Activated CD8-positive, alpha-beta T cell treated with anti-CD3 and anti-CD28 coated beads for 36 hours (primary cell): ENCODE measurements around the gene STMN3. TPM values are rescaled to one million over a fixed set of nuclear protein-coding genes. Genes with fewer than 3 reads are reported as not detected.

ENCODE experiments used
- ATAC-seq: fragments of 200-7000 bp; cut with Tn5 transposase; one replicate; pipeline ENCODE4 v1.10.0; 2021; ENCODE audit warnings: mild to moderate bottlenecking, moderate library complexity
- CTCF ChIA-PET: fragments of 350-600 bp; sonication (Branson Sonifier 250); formaldehyde crosslinking; loops from one replicate; lab custom pipeline; 2021; ENCODE audit warnings: antibody characterized with exemption; lab: Charles Lee
- POLR2A ChIA-PET: fragments of 350-600 bp; sonication (Branson Sonifier 250); formaldehyde crosslinking; loops from one replicate; lab custom pipeline; 2021; ENCODE audit warnings: antibody characterized with exemption; lab: Charles Lee
- DNase-seq: peaks from one replicate; pipeline ENCODE4 v3.0.0-alpha.2; 2020
- H3K27ac Mint-ChIP-seq: one replicate; pipeline ENCODE4 v1.8.0; 2021; ENCODE audit warnings: mild to moderate bottlenecking, mixed read lengths
- H3K27me3 Mint-ChIP-seq: one replicate; pipeline ENCODE4 v1.8.0; 2021; ENCODE audit warnings: mixed read lengths
- H3K36me3 Mint-ChIP-seq: one replicate; pipeline ENCODE4 v1.8.0; 2021; ENCODE audit warnings: low read depth, mixed read lengths
- H3K4me1 Mint-ChIP-seq: one replicate; pipeline ENCODE4 v1.8.0; 2021; ENCODE audit warnings: low read depth, mixed read lengths
- H3K4me3 Mint-ChIP-seq: one replicate; pipeline ENCODE4 v1.8.0; 2021; ENCODE audit warnings: mild to moderate bottlenecking, moderate library complexity, mixed read lengths
- H3K9me3 Mint-ChIP-seq: one replicate; pipeline ENCODE4 v1.8.0; 2021; ENCODE audit warnings: mixed read lengths
- intact Hi-C: fragments of 100-400 bp; cut with micrococcal nuclease; formaldehyde crosslinking; loops from one replicate; pipeline ENCODE4 v1.10.0; 2022
- total RNA-seq, 2 experiments: library from RNA; stranded (reverse); gene quantifications; one replicate each; pipeline ENCODE4 v1.2.3, GENCODE V29; 2021
- TF ChIP-seq, protein P1 (sequence below): fragments of 200-600 bp; IDR thresholded peaks from one replicate; pipeline ENCODE4 v1.8.0; 2022; ENCODE audit warnings: antibody characterized with exemption, mild to moderate bottlenecking

Gene STMN3
- 10 to 100 TPM; 17.8 to 18.4 TPM for total RNA-seq

DNA sequence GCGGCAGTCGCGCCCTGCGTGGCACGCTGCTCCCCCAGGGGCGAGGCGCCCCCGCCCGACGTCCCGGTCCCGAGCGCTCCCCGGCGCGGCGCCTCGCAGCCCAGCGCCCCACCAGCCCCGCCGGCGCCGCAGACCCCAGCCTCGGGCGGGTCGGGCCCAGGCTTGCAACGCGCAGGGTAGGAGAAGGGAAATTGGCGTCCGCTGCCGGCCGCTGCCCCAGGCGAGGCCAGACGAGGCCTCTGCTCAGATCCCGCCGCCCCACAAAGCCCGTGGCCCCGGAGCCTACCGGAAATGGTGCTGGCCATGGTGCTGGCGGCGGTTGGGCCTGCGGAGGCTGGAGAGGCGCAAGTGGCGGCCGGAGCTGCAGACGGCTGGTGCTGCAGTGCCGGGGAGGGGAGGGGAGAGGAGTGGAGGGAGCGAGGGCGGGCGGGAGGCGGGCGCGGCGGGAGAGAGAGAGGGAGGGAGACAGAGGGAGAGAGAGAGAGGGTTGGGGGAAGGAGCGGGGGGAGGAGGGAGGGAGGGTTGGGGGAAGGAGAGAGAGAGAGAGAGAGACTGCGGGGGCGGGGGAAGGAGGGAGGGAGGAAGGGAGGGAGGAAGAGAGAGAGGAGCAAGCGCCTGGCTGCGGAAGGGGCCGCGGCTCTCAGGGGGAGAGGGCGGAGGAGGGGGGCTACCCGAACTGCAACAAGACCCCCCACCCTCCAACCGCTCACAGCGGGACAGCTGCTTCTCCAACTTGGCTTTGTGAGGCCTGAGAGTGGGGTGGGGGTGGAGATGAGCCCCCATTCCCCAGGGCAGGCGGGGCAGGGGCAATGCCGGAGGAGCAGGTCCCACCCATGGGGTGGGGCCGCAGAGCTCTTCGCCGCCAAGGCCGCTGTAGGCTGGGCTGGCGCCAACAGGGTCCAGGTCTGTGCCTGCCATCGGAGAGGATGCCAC, at the start of gene STMN3:
STMN3 (minus strand) TSS at position 384 of the 933 bp plus-strand sequence; CDS start at position 305, 79 bp downstream.
- peak; percentile 85 for DNase-seq
- H3K4me3 Mint-ChIP-seq: peak within 1 kb of the TSS; percentile 80
- peak; percentile 55 for ATAC-seq
- TF ChIP-seq, protein P1, sequence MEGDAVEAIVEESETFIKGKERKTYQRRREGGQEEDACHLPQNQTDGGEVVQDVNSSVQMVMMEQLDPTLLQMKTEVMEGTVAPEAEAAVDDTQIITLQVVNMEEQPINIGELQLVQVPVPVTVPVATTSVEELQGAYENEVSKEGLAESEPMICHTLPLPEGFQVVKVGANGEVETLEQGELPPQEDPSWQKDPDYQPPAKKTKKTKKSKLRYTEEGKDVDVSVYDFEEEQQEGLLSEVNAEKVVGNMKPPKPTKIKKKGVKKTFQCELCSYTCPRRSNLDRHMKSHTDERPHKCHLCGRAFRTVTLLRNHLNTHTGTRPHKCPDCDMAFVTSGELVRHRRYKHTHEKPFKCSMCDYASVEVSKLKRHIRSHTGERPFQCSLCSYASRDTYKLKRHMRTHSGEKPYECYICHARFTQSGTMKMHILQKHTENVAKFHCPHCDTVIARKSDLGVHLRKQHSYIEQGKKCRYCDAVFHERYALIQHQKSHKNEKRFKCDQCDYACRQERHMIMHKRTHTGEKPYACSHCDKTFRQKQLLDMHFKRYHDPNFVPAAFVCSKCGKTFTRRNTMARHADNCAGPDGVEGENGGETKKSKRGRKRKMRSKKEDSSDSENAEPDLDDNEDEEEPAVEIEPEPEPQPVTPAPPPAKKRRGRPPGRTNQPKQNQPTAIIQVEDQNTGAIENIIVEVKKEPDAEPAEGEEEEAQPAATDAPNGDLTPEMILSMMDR: peak; percentile 10
- no peaks in the 10 kb centered on the region for H3K36me3 Mint-ChIP-seq
- intact Hi-C loops: no loop called here
- no peaks in the 10 kb centered on the region for H3K9me3 Mint-ChIP-seq
- ChIA-PET POLR2A (interaction anchor here (1.5 to 1.8 kb wide), 2 partner anchors 11 to 26 kb away, joined by 4 to 9 read pairs; partner anchors contain the start of gene GMEB2), CTCF (interaction anchor here (2.2 kb wide), 1 partner anchor 12 kb away, joined by 13 read pairs; no protein-coding TSS in a partner anchor)
- peaks cover 20% of the 10 kb centered on the region for H3K4me1 Mint-ChIP-seq
- peak within 1 kb of the TSS; percentile 87 for H3K27ac Mint-ChIP-seq
- H3K27me3 Mint-ChIP-seq: no peaks in the 10 kb centered on the region

DNA sequence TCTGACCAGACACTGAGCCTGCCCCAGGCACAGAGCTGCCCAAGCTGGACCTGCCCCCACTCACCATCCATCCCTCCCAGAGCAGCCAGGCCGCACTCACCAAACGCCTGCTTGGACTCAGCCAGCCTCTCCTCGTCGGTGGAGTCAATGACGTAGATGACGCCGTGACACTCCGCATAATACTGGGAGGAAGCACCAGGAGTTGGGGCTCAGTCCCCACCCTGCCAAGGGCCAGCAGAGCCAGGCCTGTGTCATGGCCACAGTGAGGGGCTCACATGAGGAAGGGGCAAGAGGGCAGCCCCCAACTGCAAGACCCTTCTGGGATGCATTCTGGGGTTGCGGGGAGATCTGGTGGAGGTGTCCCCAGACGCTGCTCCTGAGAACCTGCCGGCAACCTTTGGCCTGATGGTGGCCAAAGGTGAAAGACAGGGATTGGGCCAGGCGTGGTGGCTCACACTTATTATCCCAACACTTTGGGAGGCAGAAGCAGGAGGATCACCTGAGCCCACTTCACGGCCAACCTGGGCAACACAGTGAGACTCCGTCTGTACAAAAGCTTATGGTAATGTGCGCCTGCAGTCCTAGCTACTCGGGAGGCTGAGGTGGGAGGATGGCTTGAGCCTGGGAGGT, 48.9 kb upstream of the STMN3 start:
- Mint-ChIP-seq H3K9me3 (no peaks in the 10 kb centered on the region), H3K4me3 (no peak overlapping the region), H3K4me1 (peaks cover 26% of the 10 kb centered on the region), H3K36me3 (peaks cover 15% of the 10 kb centered on the region), H3K27ac (no peak overlapping the region), H3K27me3 (no peaks in the 10 kb centered on the region)
- DNase-seq (no peak), ATAC-seq (no peak)
- ChIA-PET CTCF (no interaction called here), POLR2A (interaction anchor here (0.9 to 1.5 kb wide), 2 partner anchors 16 to 162 kb away, joined by 4 to 5 read pairs; no protein-coding TSS in a partner anchor)
- TF ChIP-seq, protein P1: no peak
- intact Hi-C loops: loop anchor here (10.0 kb wide), 1 partner anchor 163 kb away; the partner anchor contains the start of genes ABHD16B and TPD52L2

DNA sequence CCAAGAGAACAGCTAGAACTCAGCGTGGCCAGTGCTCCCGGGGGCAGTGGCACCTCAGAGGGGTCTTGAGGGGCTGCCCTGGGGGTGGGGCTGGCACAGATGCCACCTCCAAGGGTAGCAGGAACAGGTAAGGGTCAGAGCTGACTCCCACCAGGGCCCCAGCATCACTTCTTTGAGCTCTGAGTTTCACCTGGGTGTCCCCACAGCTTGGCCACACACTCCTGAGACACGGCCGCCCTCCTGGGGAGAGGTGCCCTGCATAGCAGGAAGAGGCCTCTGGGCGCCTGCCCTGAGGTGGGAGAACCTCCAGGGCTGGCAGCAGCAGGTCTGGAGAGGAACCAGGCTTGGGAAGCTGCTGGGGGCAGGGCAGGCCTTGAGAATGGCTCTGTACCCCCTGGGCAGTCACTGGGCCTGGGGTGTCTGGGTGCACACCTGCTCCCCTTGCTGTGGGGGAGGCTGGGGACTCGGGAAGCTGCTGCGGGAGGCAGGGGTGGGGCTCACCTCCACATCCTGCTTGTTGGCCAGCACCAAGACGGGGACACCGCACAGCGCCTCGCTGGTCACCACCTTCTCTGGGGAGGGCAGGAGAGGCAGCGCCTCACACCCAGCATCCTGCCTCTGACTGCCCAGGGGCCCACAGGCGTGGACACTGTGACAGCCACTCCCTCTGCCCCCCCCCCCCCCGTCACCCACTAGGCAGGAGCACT, 48.3 kb upstream of the STMN3 start:
- Mint-ChIP-seq H3K4me3 (no peak overlapping the region), H3K36me3 (peaks cover 11% of the 10 kb centered on the region), H3K27me3 (no peaks in the 10 kb centered on the region), H3K9me3 (no peaks in the 10 kb centered on the region), H3K4me1 (peaks cover 23% of the 10 kb centered on the region), H3K27ac (no peak overlapping the region)
- ChIA-PET POLR2A (interaction anchor here (0.8 to 1.5 kb wide), 3 partner anchors 15 to 163 kb away, joined by 3 to 5 read pairs (median 4); no protein-coding TSS in a partner anchor), CTCF (no interaction called here)
- ATAC-seq: no peak
- TF ChIP-seq, protein P1: no peak
- intact Hi-C loops: loop anchor here (10.0 kb wide), 1 partner anchor 163 kb away; the partner anchor contains the start of genes ABHD16B and TPD52L2
- DNase-seq: no peak

DNA sequence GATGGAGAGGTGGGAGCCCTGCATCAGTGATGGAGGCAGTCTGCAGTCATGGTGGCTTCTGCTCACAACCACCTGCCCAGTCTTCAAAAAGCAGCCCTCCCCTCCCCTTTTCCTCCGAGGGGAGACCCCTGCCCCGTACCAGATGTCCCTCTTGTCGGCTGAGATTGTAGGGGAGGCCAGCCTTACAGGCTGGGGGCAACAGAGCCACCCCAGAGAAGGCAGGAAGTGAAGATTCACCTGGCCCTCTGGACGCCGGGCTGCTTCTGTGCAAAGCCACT, 47.8 kb upstream of the STMN3 start:
- peaks cover 23% of the 10 kb centered on the region for H3K4me1 Mint-ChIP-seq
- H3K4me3 Mint-ChIP-seq: no peak overlapping the region
- DNase-seq (no peak), ATAC-seq (no peak)
- intact Hi-C loops: loop anchor here (10.0 kb wide), 1 partner anchor 164 kb away; the partner anchor contains the start of genes ABHD16B and TPD52L2
- peaks cover 10% of the 10 kb centered on the region for H3K36me3 Mint-ChIP-seq
- H3K9me3 Mint-ChIP-seq: no peaks in the 10 kb centered on the region
- H3K27ac Mint-ChIP-seq: no peak overlapping the region
- TF ChIP-seq, protein P1: no peak
- H3K27me3 Mint-ChIP-seq: no peaks in the 10 kb centered on the region
- CTCF ChIA-PET: interaction anchor here (0.6 kb wide), 1 partner anchor 49 kb away, joined by 3 read pairs; no protein-coding TSS in a partner anchor
- POLR2A ChIA-PET: interaction anchor here (0.8 to 0.9 kb wide), 2 partner anchors 36 to 163 kb away, joined by 3 to 4 read pairs; no protein-coding TSS in a partner anchor
